Effector CD4-positive, alpha-beta T cell (primary cell): Measurements from ENCODE around the gene NRCAM.

Source experiments
- DNase-seq: peaks from one replicate; pipeline ENCODE4 v3.0.0-alpha.2; 2020

NRCAM gene

DNA sequence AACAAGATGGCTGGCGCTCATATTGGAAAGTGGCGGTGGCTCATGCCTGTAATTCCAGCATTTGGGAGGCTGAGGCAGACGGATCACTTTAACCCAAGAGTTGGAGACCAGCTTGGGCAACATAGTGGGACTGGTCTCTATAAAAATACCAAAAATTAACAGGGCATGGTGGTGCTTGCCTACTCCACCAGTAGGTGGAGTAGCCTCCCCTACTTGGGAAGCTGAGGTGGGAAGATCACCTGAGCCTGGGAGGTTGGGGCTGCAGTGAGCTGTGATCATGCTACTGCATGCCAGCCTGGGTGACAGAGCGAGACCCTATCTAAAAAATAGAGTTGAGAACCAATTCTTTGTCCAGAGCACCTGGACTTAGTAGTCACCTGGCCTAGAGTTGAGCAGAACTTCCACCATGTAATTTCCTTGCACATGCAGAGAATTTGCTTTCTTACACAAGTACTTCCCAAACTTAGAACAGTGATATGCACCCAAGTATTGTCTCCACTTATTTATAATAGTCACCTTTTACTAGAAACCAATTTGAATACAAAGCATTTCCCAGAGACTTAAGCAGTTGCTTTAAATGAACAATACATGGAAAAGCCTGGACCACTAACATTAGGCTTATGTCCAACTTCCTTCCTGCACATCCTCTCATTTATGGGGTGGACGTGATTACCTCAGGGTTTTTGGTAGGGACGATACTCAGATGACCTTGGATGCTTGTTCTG, 342.0 kb downstream of the NRCAM start:
- DNase-seq: no peak

DNA sequence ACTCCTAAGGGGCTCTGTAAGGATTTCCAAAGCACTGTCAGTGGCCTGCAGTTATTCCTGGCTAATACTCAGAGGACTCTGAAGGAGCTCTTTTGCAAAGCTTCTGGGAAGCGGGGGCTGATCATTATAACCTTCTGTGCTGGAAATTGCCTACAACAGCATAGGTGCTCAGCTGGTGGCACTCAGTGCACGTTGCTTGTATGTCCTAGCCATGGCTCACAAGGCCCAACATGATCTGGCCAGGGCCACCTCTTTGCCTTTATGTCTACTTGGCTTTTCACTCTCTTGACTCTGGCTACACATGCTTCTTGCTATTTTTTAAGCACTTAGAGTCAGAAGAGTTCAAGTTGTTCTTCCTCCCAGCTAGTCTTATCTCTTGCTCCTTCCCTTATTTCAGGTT, 343.6 kb downstream of the NRCAM start:
- DNase-seq: no peak

DNA sequence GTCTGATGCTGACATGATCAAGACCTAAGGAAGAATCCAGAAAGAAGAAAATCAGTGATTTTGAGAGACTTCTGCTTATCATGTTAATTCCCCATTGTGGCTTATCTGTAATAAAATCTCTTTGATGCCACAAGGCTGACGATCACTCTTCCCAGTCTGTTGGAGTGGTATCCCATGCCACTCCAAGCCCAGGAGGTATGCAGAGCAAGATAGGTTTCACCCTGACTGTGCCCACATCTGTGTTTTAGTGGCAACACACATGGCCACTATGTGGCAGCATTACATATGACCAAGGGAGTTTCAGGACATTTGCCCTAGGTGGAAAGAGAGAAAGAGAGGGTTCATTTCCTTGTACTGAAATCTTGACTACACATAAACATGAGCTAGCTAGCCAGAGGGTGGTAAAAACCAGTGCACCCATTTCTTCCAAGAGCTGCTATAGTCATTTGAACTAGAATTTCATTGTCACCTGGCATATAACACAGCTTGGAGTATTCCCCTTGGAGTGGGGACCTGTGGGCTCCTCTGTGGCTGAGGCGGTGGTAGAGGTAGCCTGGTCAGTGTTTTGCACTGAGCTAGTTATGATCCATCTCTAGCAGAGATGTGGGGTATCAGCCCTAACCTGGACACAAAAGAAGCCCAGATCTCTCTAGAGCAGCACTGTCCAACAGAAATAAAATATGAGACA, 346.9 kb downstream of the NRCAM start:
- no peak for DNase-seq

DNA sequence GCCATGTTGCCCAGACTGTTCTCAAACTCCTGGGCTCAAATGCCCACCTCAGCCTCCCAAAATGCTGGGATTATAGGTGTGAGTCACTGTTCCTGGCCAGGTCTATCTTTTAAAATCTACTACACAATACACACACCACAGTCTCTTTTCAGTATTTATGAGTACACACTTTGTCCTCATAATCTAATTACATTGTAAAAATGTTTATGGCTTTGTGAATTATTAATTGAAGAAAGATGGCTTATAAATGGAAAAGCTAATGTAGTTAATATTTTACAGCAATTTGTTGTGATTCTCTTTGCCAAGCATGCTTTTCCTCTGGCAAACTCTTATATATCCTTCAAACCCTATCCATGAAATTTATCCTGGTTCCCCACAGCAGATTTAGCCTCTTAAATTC, 348.1 kb downstream of the NRCAM start:
- no peak for DNase-seq

DNA sequence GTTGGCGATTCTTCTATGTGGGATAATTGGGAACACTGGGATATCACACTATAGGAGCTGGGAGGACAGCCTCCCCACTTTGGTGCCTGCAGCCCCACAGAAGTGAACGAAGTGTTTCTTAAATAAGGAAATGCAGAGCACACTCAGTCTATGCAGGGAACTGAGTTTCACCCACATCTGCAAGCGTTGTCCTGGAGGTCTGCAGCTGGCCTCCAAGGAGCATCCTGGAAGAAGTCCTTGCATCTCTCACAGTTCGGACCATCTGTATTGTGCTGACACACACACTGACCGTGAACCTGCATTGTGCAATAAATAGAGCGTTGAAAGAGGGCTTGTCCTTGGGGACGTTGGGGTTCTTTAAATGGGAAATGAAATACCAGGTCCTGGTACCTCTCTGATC, 351.9 kb downstream of the NRCAM start:
- DNase-seq: no peak

DNA sequence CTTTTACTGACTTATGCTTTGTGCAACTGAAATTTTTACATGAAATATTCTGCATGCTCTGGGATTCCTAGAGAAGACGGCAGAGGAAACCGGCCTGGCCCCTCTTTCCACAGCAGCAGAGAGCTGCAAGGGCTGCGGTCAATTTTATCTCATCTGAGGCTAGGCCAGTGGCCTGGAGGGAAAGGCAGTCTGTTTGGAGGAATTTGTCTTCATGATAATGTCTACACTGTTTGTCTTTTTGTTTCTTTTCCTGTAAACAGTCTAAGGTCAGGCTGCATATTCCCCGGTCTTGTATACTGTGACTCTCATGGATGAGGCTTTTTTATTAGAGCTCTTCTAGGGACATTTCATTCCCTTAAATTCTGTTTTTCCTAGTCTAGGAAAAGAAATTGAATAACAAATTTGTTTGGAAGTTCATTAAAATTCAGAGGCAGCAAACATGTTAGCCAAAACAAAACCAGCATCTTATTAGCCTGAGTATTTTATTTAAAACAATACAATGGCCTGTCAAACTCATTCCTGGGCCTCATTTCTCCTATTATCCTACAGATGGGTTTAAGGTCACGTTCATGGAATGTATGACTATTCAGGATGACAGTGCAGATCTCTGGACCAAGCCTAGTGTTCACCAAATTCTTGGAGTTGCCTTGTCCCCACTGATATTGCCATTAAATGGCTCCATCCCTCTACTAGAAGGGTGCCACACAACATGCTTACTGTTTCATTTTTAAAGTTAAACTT, 352.5 kb downstream of the NRCAM start:
- DNase-seq: no peak

DNA sequence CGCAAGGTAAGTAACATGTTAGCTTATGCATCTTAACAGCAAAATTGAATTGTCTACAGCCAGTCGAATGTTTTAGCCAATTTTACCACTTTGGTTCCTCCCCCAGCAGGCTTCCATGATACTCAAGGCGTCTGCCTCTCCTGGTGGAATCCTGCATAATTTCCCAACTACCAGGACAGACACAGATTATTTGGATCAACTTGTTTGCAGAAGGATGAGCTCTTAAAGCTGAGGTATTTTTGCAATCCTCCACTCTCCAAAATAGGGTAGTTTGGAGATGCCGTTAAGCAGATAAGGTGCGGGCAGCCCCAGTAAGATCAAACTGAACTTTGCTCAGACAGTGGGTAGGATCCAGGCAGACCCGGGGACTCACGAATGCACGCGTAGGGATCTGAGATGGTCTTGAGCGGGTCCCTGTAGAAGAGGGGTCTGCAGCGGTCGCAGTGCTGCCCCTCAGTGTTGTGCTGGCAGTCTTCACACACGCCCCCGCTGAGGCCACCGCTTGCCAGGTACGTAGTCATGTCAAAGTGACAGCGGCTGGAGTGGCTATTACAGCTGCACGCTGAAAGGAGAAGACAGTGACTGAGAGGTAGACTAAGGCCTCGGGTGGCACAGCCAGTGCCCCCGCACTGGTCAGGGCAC, 353.4 kb downstream of the NRCAM start:
- DNase-seq: no peak

DNA sequence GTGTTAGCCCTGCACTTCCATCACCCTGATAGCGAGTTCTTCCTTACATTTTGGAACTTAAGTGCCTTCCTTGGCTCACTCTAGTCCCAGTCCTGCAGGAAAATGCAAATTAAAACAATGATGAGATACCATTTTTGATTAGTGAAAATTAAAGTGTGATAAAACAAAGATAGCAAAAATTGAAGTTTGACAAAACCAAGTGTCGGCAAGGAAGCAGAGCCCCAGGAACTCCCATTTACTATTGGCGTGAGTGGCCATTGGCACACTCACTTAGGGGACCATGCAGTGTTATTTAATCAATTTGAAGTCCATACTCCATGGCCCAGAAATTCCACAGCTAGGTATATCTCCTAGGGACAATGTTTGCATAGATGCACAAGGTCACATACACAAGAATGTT, 354.5 kb downstream of the NRCAM start:
- no peak for DNase-seq

DNA sequence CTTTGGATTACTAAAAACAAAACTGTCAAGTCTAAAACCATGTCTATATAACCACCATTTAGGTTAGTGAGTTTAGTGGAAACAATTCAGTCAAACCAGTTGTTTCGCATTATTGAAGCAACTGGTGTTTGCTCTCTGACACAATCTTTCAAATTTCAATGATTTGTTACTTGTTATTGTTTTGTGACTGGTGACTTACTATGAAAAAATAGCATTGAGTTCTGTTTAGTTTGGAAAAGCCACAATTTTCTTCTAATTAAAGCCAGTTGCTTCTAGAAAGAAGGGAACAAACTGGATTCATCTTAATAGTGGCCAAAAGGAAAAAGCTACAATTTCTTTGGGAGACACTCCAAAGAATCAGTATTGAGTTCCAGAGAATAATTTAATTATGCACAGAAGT, 356.5 kb downstream of the NRCAM start:
- DNase-seq: no peak

DNA sequence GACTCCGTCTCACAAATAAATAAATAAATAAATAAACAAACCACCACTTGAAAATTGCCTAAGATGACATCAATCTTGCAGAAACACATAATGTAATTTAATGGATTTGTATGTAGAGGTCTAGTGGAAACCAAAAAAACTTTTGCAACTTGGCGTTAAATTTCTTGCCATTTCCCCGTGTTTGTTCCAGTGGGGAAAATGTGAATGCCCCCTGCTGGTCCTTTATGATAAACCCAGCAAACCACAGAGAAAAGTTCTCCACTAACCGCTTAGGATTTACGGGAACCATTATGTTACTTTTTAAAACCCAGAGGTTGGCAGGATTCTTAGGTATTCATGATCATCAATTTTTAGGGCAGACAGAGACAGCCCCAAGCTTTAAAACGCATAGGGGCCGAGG, 358.5 kb downstream of the NRCAM start:
- no peak for DNase-seq
